ENCODE data around the gene THUMPD3.

Gene THUMPD3

GRCh38 chr3:9420850-9421549 is 58.1 kb downstream of the THUMPD3 start:
- DNase-seq (ENCODE audit: low read depth), result no peak

- DNase-seq (ENCODE audit: low read depth), result no peak
These were observed 60.0 kb downstream of the THUMPD3 start for GRCh38 chr3:9422712-9423424.

GRCh38 chr3:9428411-9428810 is 65.6 kb downstream of the THUMPD3 start:
- DNase-seq (ENCODE audit: low read depth), result no peak

GRCh38 chr3:9430733-9431132 is 67.9 kb downstream of the THUMPD3 start:
- no peak for DNase-seq (ENCODE audit: low read depth)

- DNase-seq (ENCODE audit: low read depth), result no peak
These were observed 71.0 kb downstream of the THUMPD3 start for GRCh38 chr3:9433627-9434521.

- DNase-seq (ENCODE audit: low read depth), result no peak
These were observed 72.5 kb downstream of the THUMPD3 start for GRCh38 chr3:9435316-9435715.

Data from stimulated activated CD8-positive, alpha-beta memory T cell treated with anti-CD3 and anti-CD28 coated beads, Interleukin-15, amount 100 ng/mL, for 24 hours (primary cell).